Measurements from ENCODE around the gene ELMO1.

GRCh38 chr7:37070031-37070430 lies 378.6 kb downstream of the ELMO1 start:
- TF ChIP-seq, protein P1, sequence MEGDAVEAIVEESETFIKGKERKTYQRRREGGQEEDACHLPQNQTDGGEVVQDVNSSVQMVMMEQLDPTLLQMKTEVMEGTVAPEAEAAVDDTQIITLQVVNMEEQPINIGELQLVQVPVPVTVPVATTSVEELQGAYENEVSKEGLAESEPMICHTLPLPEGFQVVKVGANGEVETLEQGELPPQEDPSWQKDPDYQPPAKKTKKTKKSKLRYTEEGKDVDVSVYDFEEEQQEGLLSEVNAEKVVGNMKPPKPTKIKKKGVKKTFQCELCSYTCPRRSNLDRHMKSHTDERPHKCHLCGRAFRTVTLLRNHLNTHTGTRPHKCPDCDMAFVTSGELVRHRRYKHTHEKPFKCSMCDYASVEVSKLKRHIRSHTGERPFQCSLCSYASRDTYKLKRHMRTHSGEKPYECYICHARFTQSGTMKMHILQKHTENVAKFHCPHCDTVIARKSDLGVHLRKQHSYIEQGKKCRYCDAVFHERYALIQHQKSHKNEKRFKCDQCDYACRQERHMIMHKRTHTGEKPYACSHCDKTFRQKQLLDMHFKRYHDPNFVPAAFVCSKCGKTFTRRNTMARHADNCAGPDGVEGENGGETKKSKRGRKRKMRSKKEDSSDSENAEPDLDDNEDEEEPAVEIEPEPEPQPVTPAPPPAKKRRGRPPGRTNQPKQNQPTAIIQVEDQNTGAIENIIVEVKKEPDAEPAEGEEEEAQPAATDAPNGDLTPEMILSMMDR (IDR thresholded peaks at IDR 0.05), result no peak
- TF ChIP-seq POLR2A (IDR thresholded peaks at IDR 0.05), result no peak
- no peak for TF ChIP-seq EP300 (IDR thresholded peaks at IDR 0.05)

Measured in ovary (tissue), 3 donors.